Erythroblast (primary cell): ENCODE results near the gene RYR1.
A peak's percentile ranks its signal among the peaks of the same experiment; 100 is the strongest.
"Not testable (repeated sequence)": the region's sequence is repeated elsewhere in the genome, so short reads cannot be mapped to it uniquely, and the experiment has no call there.

Experiments
- DNase-seq, 2 experiments: peaks; one replicate each; lab custom pipeline; 2025; lab: John Stamatoyannopoulos, UW
- GATA1 ChIP-seq: IDR thresholded peaks from 2 replicates; pipeline ENCODE4 v1.6.1; 2011; ENCODE audit warnings: low read depth, mild to moderate bottlenecking, control low read depth, low read length, moderate library complexity
- POLR2A ChIP-seq: IDR thresholded peaks from 2 replicates; pipeline ENCODE4 v1.6.1; 2011; ENCODE audit warnings: mild to moderate bottlenecking, low read length

Gene RYR1

GRCh38 chr19:38571682-38572081, 138.2 kb downstream of the RYR1 start:
- no peak for TF ChIP-seq GATA1
- no peak for TF ChIP-seq POLR2A

GRCh38 chr19:38577826-38578225, 144.3 kb downstream of the RYR1 start:
- no peak for TF ChIP-seq POLR2A
- no peak for TF ChIP-seq GATA1
- no peak for DNase-seq

More at GRCh38 chr19:38571682-38572081, 138.2 kb downstream of the RYR1 start:
- no peak for DNase-seq

GRCh38 chr19:38579304-38579703, 145.8 kb downstream of the RYR1 start:
- DNase-seq, result not testable (repeated sequence)

GRCh38 chr19:38580080-38580479, 146.6 kb downstream of the RYR1 start:
- no peak for TF ChIP-seq GATA1
- TF ChIP-seq POLR2A, result no peak
- DNase-seq, result no peak

- DNase-seq, result no peak
- TF ChIP-seq POLR2A, result no peak
These were observed 149.9 kb downstream of the RYR1 start for GRCh38 chr19:38583219-38583984.

GRCh38 chr19:38583985-38584305, 150.5 kb downstream of the RYR1 start:
- TF ChIP-seq GATA1 (no peak), POLR2A (no peak)

GRCh38 chr19:38587562-38587961, 154.1 kb downstream of the RYR1 start:
- TF ChIP-seq POLR2A (no peak), GATA1 (no peak)
- DNase-seq, result no peak

More at GRCh38 chr19:38583985-38584305, 150.5 kb downstream of the RYR1 start:
- no peak for DNase-seq

- TF ChIP-seq POLR2A, result no peak
- no peak for TF ChIP-seq GATA1
- DNase-seq, result no peak
These were observed 154.6 kb downstream of the RYR1 start for GRCh38 chr19:38588041-38588440.

GRCh38 chr19:38592940-38593339, 159.4 kb downstream of the RYR1 start:
- TF ChIP-seq POLR2A (no peak), GATA1 (no peak)
- DNase-seq, result no peak

- DNase-seq, result peak; percentile 52 to 69
- TF ChIP-seq POLR2A, result no peak
- TF ChIP-seq GATA1, result no peak
These were observed 162.8 kb downstream of the RYR1 start for GRCh38 chr19:38596057-38596981.

GRCh38 chr19:38597075-38597474, 163.6 kb downstream of the RYR1 start:
- no peak for DNase-seq
- no peak for TF ChIP-seq POLR2A
- TF ChIP-seq GATA1, result no peak

GRCh38 chr19:38599722-38600121, 166.2 kb downstream of the RYR1 start:
- DNase-seq, result no peak
- TF ChIP-seq POLR2A (no peak), GATA1 (no peak)

GRCh38 chr19:38602856-38603255, 169.4 kb downstream of the RYR1 start:
- not testable (repeated sequence) for DNase-seq

GRCh38 chr19:38606131-38606530, 172.6 kb downstream of the RYR1 start:
- DNase-seq, result no peak
- TF ChIP-seq POLR2A, result no peak
- TF ChIP-seq GATA1, result no peak
